SK-N-SH (cell line): ENCODE measurements around the gene AMPH. TPM values are rescaled to one million over a fixed set of nuclear protein-coding genes. Genes with fewer than 3 reads are reported as not detected.
A peak's percentile ranks its signal among the peaks of the same experiment; 100 is the strongest.

Experiments used
- CTCF ChIA-PET: fragments of 300-600, 350-600 bp; formaldehyde crosslinking; extraction: SDS; loops from one replicate; lab custom pipeline; 2021; lab: Yijun Ruan, JAX
- POLR2A ChIA-PET: fragments of 350-600 bp; sonication (Branson Sonifier 250); formaldehyde crosslinking; extraction: SDS; loops from one replicate; lab custom pipeline; 2020; ENCODE audit warnings: antibody characterized with exemption, inconsistent platforms; lab: Yijun Ruan, JAX
- DNase-seq: peaks from one replicate; pipeline ENCODE4 v3.0.0; 2012
- H2AFZ ChIP-seq: fragments of 200-600 bp; sonication (generic); 2 replicates; pipeline ENCODE4 v1.8.1; 2016; ENCODE audit warnings: antibody characterized with exemption, mild to moderate bottlenecking, low read depth
- H3F3A ChIP-seq: fragments of 200-600 bp; sonication (generic); replicated peaks from 2 replicates; pipeline ENCODE3; 2016; ENCODE audit warnings: antibody characterized with exemption, mild to moderate bottlenecking; ENCODE audit not compliant: insufficient read depth
- H3K27ac ChIP-seq, 2 experiments: fragments of 200-500 bp in 1 of 2; fragments of 200-600 bp in 1 of 2; sonication (Bioruptor generic) in 1 of 2; sonication (generic), shearing (Covaris generic) in 1 of 2; 2 replicates each; pipeline versions ENCODE4 v1.5.1 to v1.6.1; 2014 to 2016; ENCODE audit warnings: low read depth in 2 of 2, inconsistent platforms in 1 of 2, low read length in 1 of 2, mild to moderate bottlenecking in 1 of 2, mixed read lengths in 1 of 2
- H3K27me3 ChIP-seq: fragments of 200-600 bp; sonication (generic), shearing (Covaris generic); 2 replicates; pipeline ENCODE4 v1.6.1; 2016; ENCODE audit warnings: mixed run types; ENCODE audit not compliant: insufficient read depth
- H3K36me3 ChIP-seq, 2 experiments: fragments of 200-500 bp in 1 of 2; fragments of 200-600 bp in 1 of 2; sonication (Bioruptor generic) in 1 of 2; sonication (generic) in 1 of 2; replicated peaks in 1 of 2; 2 replicates each; pipeline versions ENCODE3 to v1.5.1; 2014 to 2016; ENCODE audit warnings: low read length in 1 of 2, mild to moderate bottlenecking in 1 of 2; ENCODE audit not compliant: insufficient read depth in 2 of 2, control insufficient read depth in 1 of 2
- H3K4me1 ChIP-seq, 2 experiments: fragments of 200-500 bp in 1 of 2; fragments of 200-600 bp in 1 of 2; sonication (Bioruptor generic) in 1 of 2; sonication (generic), shearing (Covaris generic) in 1 of 2; 2 replicates each; pipeline versions ENCODE4 v1.5.1 to v1.6.1; 2014 to 2016; ENCODE audit warnings: low read depth in 1 of 2, low read length in 1 of 2, mixed run types in 1 of 2; ENCODE audit not compliant: insufficient read depth in 2 of 2, control insufficient read depth in 1 of 2
- H3K4me2 ChIP-seq: fragments of 200-600 bp; sonication (generic), shearing (Covaris generic); 2 replicates; pipeline ENCODE4 v1.6.1; 2017; ENCODE audit warnings: mixed run types
- H3K4me3 ChIP-seq, 2 experiments: fragments of 200-500 bp in 1 of 2; fragments of 200-600 bp in 1 of 2; sonication (Bioruptor generic) in 1 of 2; sonication (generic), shearing (Covaris generic) in 1 of 2; 2 replicates each; pipeline versions ENCODE4 v1.5.1 to v1.8.1; 2014 to 2016; ENCODE audit warnings: low read depth in 2 of 2, inconsistent platforms in 1 of 2, low read length in 1 of 2, mild to moderate bottlenecking in 1 of 2, mixed read lengths in 1 of 2, moderate library complexity in 1 of 2
- H3K79me2 ChIP-seq: fragments of 200-600 bp; sonication (generic); 2 replicates; pipeline ENCODE4 v1.8.1; 2017; ENCODE audit warnings: mild to moderate bottlenecking; ENCODE audit not compliant: insufficient read depth
- H3K9ac ChIP-seq: fragments of 200-600 bp; sonication (generic); 2 replicates; pipeline ENCODE4 v1.6.1; 2017; ENCODE audit warnings: mixed run types
- H3K9me2 ChIP-seq: fragments of 200-600 bp; sonication (generic); 2 replicates; pipeline ENCODE4 v1.6.1; 2017; ENCODE audit warnings: mixed run types
- H3K9me3 ChIP-seq: fragments of 200-600 bp; sonication (generic); 2 replicates; pipeline ENCODE4 v1.6.1; 2017; ENCODE audit warnings: mixed run types, mild to moderate bottlenecking, moderate library complexity
- H4K20me1 ChIP-seq: fragments of 200-600 bp; sonication (generic); 2 replicates; pipeline ENCODE4 v1.6.1; 2017; ENCODE audit warnings: mild to moderate bottlenecking, mixed run types; ENCODE audit not compliant: insufficient read depth
- CTCF ChIP-seq: fragments of 200-600 bp; sonication (generic); IDR thresholded peaks from 2 replicates; pipeline ENCODE4 v1.6.1; 2017; ENCODE audit warnings: antibody characterized with exemption, mild to moderate bottlenecking, moderate library complexity
- GATA2 ChIP-seq: sonication (generic); formaldehyde crosslinking; IDR thresholded peaks from 2 replicates; pipeline ENCODE4 v1.5.0; 2020; ENCODE audit warnings: mild to moderate bottlenecking, missing genetic modification reagents
- IRF3 ChIP-seq: fragments of 150-350 bp; IDR thresholded peaks from 2 replicates; pipeline ENCODE4 v1.6.1; 2016; ENCODE audit warnings: mild to moderate bottlenecking, low read depth, low read length
- JUND ChIP-seq: IDR thresholded peaks from 2 replicates; pipeline ENCODE4 v1.4.0; 2012
- MEF2A ChIP-seq: IDR thresholded peaks from 2 replicates; pipeline ENCODE4 v1.4.0; 2012; ENCODE audit warnings: low read depth, borderline replicate concordance
- MXI1 ChIP-seq: IDR thresholded peaks from 2 replicates; pipeline ENCODE4 v1.6.1; 2012; ENCODE audit warnings: mild to moderate bottlenecking, low read depth, low read length, improper control_type of control experiment
- NFIC ChIP-seq: IDR thresholded peaks from 2 replicates; pipeline ENCODE4 v1.4.0; 2012; ENCODE audit warnings: borderline replicate concordance
- PBX3 ChIP-seq: IDR thresholded peaks from 2 replicates; pipeline ENCODE4; 2012
- RAD21 ChIP-seq: IDR thresholded peaks from 2 replicates; pipeline ENCODE4 v1.6.1; 2012; ENCODE audit warnings: mild to moderate bottlenecking, low read length
- RXRA ChIP-seq: IDR thresholded peaks from 2 replicates; pipeline ENCODE4 v1.4.0; 2012; ENCODE audit warnings: low read depth, mild to moderate bottlenecking, borderline replicate concordance
- SIN3A ChIP-seq: IDR thresholded peaks from 2 replicates; pipeline ENCODE4 v1.6.1; 2012; ENCODE audit warnings: low read depth, mild to moderate bottlenecking, low read length, moderate library complexity, borderline replicate concordance
- SMC3 ChIP-seq: IDR thresholded peaks from 2 replicates; pipeline ENCODE4 v1.6.1; 2012; ENCODE audit warnings: low read depth, low read length, improper control_type of control experiment
- TAF1 ChIP-seq: IDR thresholded peaks from 2 replicates; pipeline ENCODE4 v1.6.1; 2012; ENCODE audit warnings: low read depth, mild to moderate bottlenecking, low read length, moderate library complexity, borderline replicate concordance
- TEAD4 ChIP-seq: IDR thresholded peaks from 2 replicates; pipeline ENCODE4 v1.4.0; 2012; ENCODE audit warnings: mild to moderate bottlenecking, borderline replicate concordance; ENCODE audit not compliant: insufficient read depth
- YY1 ChIP-seq: IDR thresholded peaks from 2 replicates; pipeline ENCODE4 v1.4.0; 2012; ENCODE audit warnings: low read depth, mild to moderate bottlenecking
- ZBTB33 ChIP-seq: IDR thresholded peaks from 2 replicates; pipeline ENCODE4 v1.4.0; 2012; ENCODE audit warnings: low read depth, borderline replicate concordance
- WGBS: methylation state at CpG from one replicate; pipeline ENCODE4 v1.1.6; 2017; ENCODE audit warnings: low lambda C conversion rate; 5-methylcytosine and 5-hydroxymethylcytosine counted together
- polyA plus RNA-seq, 3 experiments: library from polyadenylated mRNA; depleted of rRNA; stranded (reverse); fragments of >200 nt; gene quantifications; 2 replicates each; pipeline ENCODE4 v1.2.3, GENCODE V29; 2012

The AMPH gene
- polyA plus RNA-seq, 1 of the 3 experiments (the other 2 are of a cell fraction) = 0.08 TPM

GRCh38 chr7:38451840-38452239 lies 179.3 kb downstream of the AMPH start:
- Histone ChIP-seq H3K79me2 (no peaks in the 10 kb centered on the region), H3K27ac (no peak overlapping the region), H3K4me3 (no peak overlapping the region), H2AFZ (no peak overlapping the region; the same call in 1 of the 2 replicates), H3K9me3 (no peaks in the 10 kb centered on the region), H3K27me3 (peaks cover 8% of the 10 kb centered on the region; the same call in 1 of the 2 replicates), H3K36me3 (no peaks in the 10 kb centered on the region), H3K9me2 (no peaks in the 10 kb centered on the region), H4K20me1 (no peaks in the 10 kb centered on the region; the same call in 1 of the 2 replicates), H3K9ac (no peak overlapping the region), H3K4me1 (peaks cover 0 to 11% of the 10 kb centered on the region in 2 experiments; a peak in 2 of 4 replicates), H3F3A (no peaks in the 10 kb centered on the region), H3K4me2 (no peak overlapping the region)
- 5% methylated on average over 2 of the region's 2 CpGs for WGBS
- TF ChIP-seq MEF2A = no peak
- TF ChIP-seq CTCF = peak; percentile 51
- TF ChIP-seq MXI1 = no peak
- TF ChIP-seq NFIC = no peak
- peak; percentile 57 for TF ChIP-seq RAD21
- TF ChIP-seq SMC3 = peak; percentile 16; the same call in 1 of the 2 replicates
- no peak for TF ChIP-seq ZBTB33
- DNase-seq = peak; percentile 36
- ChIA-PET CTCF (interaction anchor here (0.6 to 1.9 kb wide), 9 partner anchors 10 to 329 kb away, joined by 3 to 6 read pairs (median 3); no protein-coding TSS in a partner anchor), POLR2A (no interaction called here)

DNA sequence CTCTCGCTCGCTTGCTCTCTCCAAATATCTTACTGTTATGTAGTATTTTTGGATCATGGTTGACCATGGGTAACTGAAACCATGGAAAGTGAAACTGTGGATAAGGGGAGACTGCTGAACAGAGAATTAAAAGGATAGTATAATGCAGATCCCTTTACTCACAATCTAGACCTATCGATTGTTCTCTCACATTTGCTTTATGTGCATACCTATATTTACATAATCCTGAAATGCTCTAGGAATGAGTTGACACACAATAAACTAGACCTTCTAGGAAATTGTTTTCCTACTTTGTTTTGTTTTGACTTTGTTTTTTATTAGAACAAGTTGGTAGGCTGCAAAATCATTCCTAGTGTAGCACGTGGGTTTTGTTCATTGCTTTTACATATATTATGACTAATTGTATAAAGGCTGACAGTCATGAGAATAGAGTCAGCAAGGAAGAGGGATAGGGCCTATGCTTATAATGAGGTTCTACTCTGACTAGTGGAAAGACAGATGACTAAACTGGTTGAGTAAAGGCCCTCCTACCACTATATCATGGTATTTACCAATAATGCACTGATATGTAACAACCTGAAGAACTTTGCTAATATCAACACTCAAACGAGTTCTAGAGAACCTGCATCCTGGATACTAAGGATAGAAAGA lies 182.5 kb downstream of the AMPH start:
- no peak overlapping the region for H2AFZ ChIP-seq
- H3K4me1 ChIP-seq = peaks cover 0 to 11% of the 10 kb centered on the region in 2 experiments; a peak in 2 of 4 replicates
- no peak overlapping the region for H3K4me3 ChIP-seq
- 43% methylated on average over 5 of the region's 5 CpGs for WGBS
- no peaks in the 10 kb centered on the region for H3K79me2 ChIP-seq
- no peaks in the 10 kb centered on the region for H3K36me3 ChIP-seq
- no peaks in the 10 kb centered on the region for H3F3A ChIP-seq
- ChIA-PET CTCF (interaction anchor here (0.6 kb wide), 1 partner anchor 532 kb away, joined by 3 read pairs; the partner anchor contains the start of gene SFRP4), POLR2A (no interaction called here)
- DNase-seq = no peak
- H3K27me3 ChIP-seq = peaks cover 6% of the 10 kb centered on the region; the same call in 1 of the 2 replicates
- H3K9ac ChIP-seq = no peak overlapping the region
- no peak overlapping the region for H3K4me2 ChIP-seq
- H3K9me2 ChIP-seq = no peaks in the 10 kb centered on the region
- no peak for TF ChIP-seq PBX3
- TF ChIP-seq SIN3A = no peak
- TF ChIP-seq RXRA = no peak
- TF ChIP-seq TAF1 = no peak
- TF ChIP-seq JUND = no peak
- TF ChIP-seq YY1 = no peak
- TF ChIP-seq ZBTB33 = no peak
- no peak for TF ChIP-seq MXI1
- TF ChIP-seq TEAD4 = no peak
- no peak for TF ChIP-seq MEF2A
- TF ChIP-seq GATA2 = no peak
- no peak for TF ChIP-seq IRF3
- no peaks in the 10 kb centered on the region; the same call in 1 of the 2 replicates for H4K20me1 ChIP-seq
- no peaks in the 10 kb centered on the region for H3K9me3 ChIP-seq
- H3K27ac ChIP-seq = no peak overlapping the region
